ENCODE data around the gene DCLK1. TPM values are rescaled to one million over a fixed set of nuclear protein-coding genes. Genes with fewer than 3 reads are reported as not detected.

Gene DCLK1
- total RNA-seq, 1 donor from 2014 or later = 13.8 TPM

- DNase-seq (ENCODE audit: low spot score) = no peak
- intact Hi-C loops (cut with DNase I) = no loop called here
Observed at GRCh38 chr13:35826626-35827254, 304.4 kb downstream of the DCLK1 start.

DNA sequence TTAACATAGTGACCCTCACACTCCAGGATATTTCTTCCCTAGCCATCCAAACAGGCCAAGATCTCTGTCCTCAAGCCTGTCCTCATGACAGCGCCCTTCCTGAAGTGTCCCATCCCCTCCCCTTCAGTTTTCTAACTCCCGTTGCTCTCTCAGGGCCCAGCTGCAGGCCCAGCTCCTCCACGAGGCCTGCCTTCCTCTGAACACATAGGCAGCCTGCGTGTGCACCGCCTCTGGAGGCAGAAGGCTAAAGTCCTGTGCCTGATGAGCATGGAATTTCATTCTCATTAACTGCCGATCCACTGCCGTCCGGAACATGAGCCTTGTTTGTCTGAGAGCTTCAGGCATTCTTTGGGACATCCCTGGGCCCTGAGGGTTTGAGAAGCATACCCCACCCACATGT lies 306.4 kb downstream of the DCLK1 start:
- intact Hi-C loops (cut with DNase I) = no loop called here
- no peak for DNase-seq (ENCODE audit: low spot score)

- no peak for DNase-seq (ENCODE audit: low spot score)
- intact Hi-C loops (cut with DNase I) = no loop called here
Observed at GRCh38 chr13:35824395-35824794, 306.8 kb downstream of the DCLK1 start.

DNA sequence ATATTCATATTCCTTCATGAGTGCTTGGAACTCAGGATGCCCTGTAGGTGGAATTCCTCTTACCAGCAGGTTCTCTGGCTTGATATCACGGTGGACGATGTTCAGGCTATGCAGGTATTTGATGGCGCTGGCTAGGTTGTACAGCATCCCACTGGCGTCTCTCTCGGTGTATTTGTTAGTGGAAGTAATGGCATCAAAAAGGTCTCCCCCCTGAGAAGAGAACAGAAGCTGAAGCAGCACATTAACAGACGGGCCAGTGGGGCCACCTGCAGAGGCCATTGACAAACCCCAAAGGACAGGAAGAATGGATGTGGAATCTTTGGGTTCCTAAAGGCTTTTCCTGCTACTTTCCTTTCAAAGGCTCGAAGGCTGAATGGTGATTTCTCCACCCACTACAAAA lies 308.5 kb downstream of the DCLK1 start:
- DNase-seq (ENCODE audit: low spot score) = no peak
- intact Hi-C loops (cut with DNase I) = no loop called here

- intact Hi-C loops (cut with DNase I) = no loop called here
Observed at GRCh38 chr13:35818633-35819067, 312.5 kb downstream of the DCLK1 start.

DNA sequence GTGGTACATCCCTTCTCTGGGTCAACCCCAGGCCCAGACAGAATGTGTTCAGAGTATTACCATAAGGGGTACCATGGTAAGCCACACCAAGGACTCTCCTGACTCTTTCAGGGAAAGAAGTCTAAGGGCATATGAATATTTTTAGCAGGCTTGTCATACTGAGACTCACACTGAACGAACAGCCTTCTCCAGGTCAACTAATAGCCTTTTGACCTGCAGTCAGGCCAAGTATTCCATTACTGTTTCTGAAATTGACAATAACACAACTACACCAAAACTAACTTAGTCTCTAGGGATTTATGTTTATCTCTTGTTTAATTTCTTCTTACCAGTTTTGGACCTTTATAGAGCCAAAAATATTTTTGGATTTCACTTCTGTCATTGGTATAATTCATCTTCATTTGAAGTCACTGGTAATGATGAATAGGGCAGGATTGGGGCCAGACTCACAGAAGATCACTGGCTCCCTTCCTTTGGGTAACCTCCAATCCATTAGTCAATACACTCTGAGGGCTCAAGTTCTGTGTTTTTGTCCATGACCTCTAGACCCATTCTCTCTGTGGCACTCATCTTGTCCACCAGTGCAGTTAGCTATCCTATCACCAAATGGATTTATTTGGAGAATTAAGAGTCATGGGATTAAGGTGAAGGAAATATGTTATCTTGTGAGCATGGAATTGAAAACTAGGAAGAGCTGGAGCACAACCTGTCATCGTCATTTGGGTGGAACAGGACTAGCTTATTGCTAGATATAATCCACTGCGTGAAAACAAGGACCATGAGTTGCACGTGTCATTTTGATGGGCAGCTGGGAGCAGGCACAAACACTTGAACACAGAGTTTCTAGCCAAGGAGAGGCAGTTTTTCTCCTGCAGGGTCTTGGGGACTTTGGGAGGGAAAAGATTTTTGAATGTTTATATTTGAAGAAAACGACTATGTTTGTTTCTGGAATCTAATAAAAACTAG lies 313.3 kb downstream of the DCLK1 start:
- no peak for DNase-seq (ENCODE audit: low spot score)
- intact Hi-C loops (cut with DNase I) = no loop called here

More at GRCh38 chr13:35818633-35819067, 312.5 kb downstream of the DCLK1 start:
- no peak for DNase-seq (ENCODE audit: low spot score)

- intact Hi-C loops (cut with DNase I) = no loop called here
- no peak for DNase-seq (ENCODE audit: low spot score)
Observed at GRCh38 chr13:35814605-35815011, 316.6 kb downstream of the DCLK1 start.

GRCh38 chr13:35812736-35813135 lies 318.4 kb downstream of the DCLK1 start:
- no peak for DNase-seq (ENCODE audit: low spot score)
- intact Hi-C loops (cut with DNase I) = no loop called here

- DNase-seq (ENCODE audit: low spot score) = no peak
- intact Hi-C loops (cut with DNase I) = no loop called here
Observed at GRCh38 chr13:35810321-35810720, 320.9 kb downstream of the DCLK1 start.

- no peak for DNase-seq (ENCODE audit: low spot score)
- intact Hi-C loops (cut with DNase I) = no loop called here
Observed at GRCh38 chr13:35808846-35809245, 322.3 kb downstream of the DCLK1 start.

GRCh38 chr13:35804901-35805300 lies 326.3 kb downstream of the DCLK1 start:
- intact Hi-C loops (cut with DNase I) = no loop called here
- no peak for DNase-seq (ENCODE audit: low spot score)

GRCh38 chr13:35797991-35798390 lies 333.2 kb downstream of the DCLK1 start:
- no peak for DNase-seq (ENCODE audit: low spot score)
- intact Hi-C loops (cut with DNase I) = no loop called here

DNA sequence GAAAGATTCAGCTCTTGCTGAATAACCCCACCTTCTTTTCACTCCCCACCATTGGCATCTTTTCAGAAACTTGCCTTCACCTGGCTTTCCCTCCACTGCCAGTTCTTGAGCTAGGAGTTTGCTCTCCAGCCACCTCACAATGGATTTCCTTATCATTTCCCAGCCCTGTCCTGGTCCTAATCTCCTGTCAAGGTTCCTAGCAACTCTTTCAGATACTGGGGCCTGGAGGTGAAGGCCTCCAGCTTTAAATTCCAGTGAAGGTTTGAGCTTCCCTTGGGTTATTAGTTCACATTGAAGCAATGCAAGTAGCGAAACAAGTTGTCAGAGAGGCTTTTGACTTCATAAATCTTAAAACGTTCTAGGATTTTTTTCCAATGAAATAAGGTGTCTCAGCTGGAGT lies 333.9 kb downstream of the DCLK1 start:
- no peak for DNase-seq (ENCODE audit: low spot score)
- intact Hi-C loops (cut with DNase I) = no loop called here

DNA sequence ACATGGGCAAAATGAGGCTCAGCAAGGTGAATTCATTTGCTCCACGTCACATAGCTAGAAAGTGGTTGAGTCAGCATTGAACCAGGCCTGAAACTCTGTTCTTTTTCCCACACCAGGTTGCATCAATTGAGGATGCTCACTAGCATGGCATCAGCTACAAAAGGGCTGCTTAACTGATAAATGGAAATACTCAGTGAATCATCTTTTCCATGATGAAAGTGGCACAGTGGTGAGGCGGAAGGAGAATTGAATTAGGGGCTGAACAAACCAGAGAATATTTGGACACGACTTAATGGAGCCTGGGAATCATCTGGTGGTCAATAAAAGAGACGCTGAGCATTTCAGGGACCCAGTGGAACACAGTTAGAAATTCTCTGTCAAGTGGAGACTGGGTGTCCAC lies 334.6 kb downstream of the DCLK1 start:
- no peak for DNase-seq (ENCODE audit: low spot score)
- intact Hi-C loops (cut with DNase I) = no loop called here

DNA sequence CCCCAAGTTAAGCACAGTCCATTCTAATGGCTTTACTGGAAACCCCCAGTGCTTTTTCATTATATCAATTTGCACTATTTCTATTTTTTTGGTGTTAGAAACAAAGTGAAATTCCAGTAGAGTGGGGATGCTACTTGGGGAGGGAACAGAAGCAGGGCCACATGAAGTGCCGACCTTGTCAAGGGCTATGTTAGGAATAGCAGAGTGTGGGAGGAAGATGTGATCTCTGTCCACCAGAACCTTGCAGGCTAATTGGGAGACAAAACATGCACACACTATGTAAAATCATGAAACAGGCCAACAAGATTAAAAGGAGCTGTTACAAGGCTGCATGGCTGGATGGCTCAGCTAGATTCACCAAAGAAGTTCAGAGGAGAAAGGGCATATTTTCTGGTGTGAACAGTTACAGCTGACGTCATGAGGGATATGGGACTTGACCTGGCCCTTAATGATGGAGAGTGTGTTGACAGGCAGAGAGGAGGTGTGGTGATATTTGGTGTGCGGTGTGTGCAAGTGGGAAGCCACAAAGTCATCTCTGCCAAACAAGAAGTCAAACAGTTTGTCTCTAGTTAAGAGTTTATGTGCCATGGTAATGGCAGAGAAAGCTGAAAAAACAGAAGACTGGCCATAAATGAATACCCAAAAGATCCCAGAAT lies 336.3 kb downstream of the DCLK1 start:
- intact Hi-C loops (cut with DNase I) = no loop called here
- no peak for DNase-seq (ENCODE audit: low spot score)

DNA sequence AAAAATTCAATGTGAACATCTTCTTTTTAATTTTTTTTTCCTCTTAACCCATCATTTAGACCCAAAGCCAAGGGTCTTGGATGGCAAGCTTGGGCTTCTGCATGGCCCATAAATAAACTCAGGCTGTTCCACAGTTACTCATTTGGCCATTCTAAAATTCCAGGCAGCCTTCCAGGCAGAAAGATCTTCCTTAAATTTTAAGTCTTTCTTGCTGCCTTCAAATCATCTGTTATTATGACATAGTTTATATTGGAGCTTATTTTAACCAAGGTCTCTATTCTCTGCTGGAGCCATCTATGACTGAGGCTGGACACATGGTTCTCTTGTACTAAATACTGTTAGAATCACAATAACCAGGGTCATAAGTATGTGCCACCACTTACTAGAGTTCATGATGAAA lies 337.4 kb downstream of the DCLK1 start:
- DNase-seq (ENCODE audit: low spot score) = no peak
- intact Hi-C loops (cut with DNase I) = no loop called here

DNA sequence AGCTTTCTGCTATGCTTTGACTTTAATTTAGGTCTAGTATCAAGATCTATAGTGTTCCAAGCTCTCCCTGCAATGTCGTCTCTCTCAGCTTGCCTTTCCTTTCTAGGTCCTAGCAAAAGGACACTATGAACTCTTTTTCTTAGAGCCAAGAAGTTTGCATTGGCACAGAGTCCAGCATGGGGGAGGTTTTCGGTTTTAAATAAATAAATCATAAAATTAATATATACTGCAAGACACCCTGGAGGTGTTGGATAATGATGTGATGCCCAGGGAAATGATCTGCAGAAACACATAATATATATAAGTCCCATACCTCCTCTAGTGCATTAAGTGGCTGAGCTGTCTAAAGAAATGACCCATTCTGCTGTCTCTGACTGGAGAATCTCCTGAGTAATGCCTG lies 338.3 kb downstream of the DCLK1 start:
- no peak for DNase-seq (ENCODE audit: low spot score)
- intact Hi-C loops (cut with DNase I) = no loop called here

GRCh38 chr13:35792021-35792420 lies 339.2 kb downstream of the DCLK1 start:
- intact Hi-C loops (cut with DNase I) = no loop called here
- no peak for DNase-seq (ENCODE audit: low spot score)

- DNase-seq (ENCODE audit: low spot score) = no peak
- intact Hi-C loops (cut with DNase I) = no loop called here
Observed at GRCh38 chr13:35791184-35791851, 339.9 kb downstream of the DCLK1 start.

All from cardiac septum (tissue), 1 donor.